RWPE1 (cell line): ENCODE data around the gene ADRA2C.

Experiments
- CTCF ChIA-PET: fragments of 350-600 bp; sonication (Branson Sonifier 250); formaldehyde crosslinking; extraction: SDS; loops from one replicate; lab custom pipeline; 2021; lab: Yijun Ruan, JAX
- POLR2A ChIA-PET: fragments of 400-600 bp; formaldehyde crosslinking; extraction: SDS; loops from one replicate; lab custom pipeline; 2020; ENCODE audit warnings: antibody characterized with exemption; ENCODE audit not compliant: low non-redundant PET; lab: Yijun Ruan, JAX
- DNase-seq: peaks from one replicate; pipeline ENCODE4 v3.0.0; 2012; ENCODE audit warnings: low spot score
- H3K27ac ChIP-seq: fragments of 450-650 bp; 2 replicates; pipeline ENCODE4 v1.5.1; 2017
- TF ChIP-seq, protein P1 (sequence below): fragments of 450-650 bp; conservative IDR thresholded peaks from 2 replicates; pipeline ENCODE4 v1.5.1; 2017; ENCODE audit warnings: low read depth, mild to moderate bottlenecking

Gene ADRA2C

DNA sequence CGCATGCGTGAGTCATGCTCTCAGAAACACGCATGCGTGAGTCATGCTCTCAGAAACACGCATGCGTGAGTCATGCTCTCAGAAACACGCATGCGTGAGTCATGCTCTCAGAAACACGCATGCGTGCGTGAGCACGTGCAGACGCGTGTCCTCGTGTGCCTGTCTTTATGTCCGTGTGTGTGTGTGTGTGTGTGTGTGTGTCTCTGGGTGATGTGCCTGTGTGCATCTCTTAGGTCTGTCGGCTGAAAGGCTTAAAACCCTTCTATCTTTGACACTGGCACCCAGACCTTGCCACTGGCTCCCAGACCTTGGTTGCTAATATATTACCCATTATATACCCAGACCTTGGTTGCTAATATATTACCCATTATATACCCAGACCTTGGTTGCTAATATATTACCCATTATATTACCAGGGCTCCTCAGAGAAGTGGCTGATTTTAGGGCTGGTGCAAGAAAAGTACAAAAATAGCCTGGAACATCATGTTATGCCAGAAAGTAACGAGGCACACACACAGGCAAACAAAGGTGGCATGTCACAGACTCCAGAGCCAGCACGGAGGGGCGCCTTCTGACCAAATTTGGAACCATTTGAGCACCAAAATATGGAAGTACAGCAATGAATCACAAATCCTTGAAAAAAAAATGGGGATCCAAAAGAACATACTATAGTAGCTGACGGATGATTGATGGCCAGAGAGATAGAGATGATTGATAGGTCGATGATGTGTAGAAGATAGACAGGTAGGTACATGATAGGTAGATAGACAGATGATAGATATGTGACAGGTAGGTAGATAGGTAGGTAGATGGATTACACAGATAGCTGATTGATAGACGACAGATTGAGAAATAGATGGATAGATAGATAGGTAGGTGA is 19.2 kb upstream of the ADRA2C start:
- H3K27ac ChIP-seq = no peak overlapping the region
- TF ChIP-seq, protein P1, sequence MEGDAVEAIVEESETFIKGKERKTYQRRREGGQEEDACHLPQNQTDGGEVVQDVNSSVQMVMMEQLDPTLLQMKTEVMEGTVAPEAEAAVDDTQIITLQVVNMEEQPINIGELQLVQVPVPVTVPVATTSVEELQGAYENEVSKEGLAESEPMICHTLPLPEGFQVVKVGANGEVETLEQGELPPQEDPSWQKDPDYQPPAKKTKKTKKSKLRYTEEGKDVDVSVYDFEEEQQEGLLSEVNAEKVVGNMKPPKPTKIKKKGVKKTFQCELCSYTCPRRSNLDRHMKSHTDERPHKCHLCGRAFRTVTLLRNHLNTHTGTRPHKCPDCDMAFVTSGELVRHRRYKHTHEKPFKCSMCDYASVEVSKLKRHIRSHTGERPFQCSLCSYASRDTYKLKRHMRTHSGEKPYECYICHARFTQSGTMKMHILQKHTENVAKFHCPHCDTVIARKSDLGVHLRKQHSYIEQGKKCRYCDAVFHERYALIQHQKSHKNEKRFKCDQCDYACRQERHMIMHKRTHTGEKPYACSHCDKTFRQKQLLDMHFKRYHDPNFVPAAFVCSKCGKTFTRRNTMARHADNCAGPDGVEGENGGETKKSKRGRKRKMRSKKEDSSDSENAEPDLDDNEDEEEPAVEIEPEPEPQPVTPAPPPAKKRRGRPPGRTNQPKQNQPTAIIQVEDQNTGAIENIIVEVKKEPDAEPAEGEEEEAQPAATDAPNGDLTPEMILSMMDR = no peak
- POLR2A ChIA-PET = no interaction called here
- CTCF ChIA-PET = no interaction called here
- no peak for DNase-seq

DNA sequence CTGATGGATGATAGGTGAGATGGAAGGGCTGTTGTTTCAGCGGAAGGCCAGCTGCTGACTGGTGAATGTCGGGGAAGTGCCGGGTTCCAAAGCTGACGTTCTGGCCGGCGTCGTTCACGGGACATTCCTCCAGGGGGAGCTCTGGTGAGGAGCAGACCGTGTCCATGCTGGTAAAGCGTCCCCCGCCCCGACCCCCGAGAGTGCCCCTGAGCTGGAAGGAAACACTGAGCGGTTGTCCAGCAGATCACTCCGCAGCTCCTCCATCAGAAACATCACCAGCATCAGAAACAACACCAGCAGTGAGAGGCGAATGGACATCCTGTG is 18.6 kb upstream of the ADRA2C start:
- CTCF ChIA-PET = no interaction called here
- TF ChIP-seq, protein P1 = no peak
- POLR2A ChIA-PET = no interaction called here

GRCh38 chr4:3748136-3748898 is 17.9 kb upstream of the ADRA2C start:
- H3K27ac ChIP-seq = no peak overlapping the region
- TF ChIP-seq, protein P1 = no peak
- ChIA-PET POLR2A (no interaction called here), CTCF (interaction anchor here (1.0 kb wide), 1 partner anchor 17 kb away, joined by 4 read pairs; no protein-coding TSS in a partner anchor)
- no peak for DNase-seq

More for the DNA sequence above, 18.6 kb upstream of the ADRA2C start:
- H3K27ac ChIP-seq = no peak overlapping the region
- no peak for DNase-seq

DNA sequence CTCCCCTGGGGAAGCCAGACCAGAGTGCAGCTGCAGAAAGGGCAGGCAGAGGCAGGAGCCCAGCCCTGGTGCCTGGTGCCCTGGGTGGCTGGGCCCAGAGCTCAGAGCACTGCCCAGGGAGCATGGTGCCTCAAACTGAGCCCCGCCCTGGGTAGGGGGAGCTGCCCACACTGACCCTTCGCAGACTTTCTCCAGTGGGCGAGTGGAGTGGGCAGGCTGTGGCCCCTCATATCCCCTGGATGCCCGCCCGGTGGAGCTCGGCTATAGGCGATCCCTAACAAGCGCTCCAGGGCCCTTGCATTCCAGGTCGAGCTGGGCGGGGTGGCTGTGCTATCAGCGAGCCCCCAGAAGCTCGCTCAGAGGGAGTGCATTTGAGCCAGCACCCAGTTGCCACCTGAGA is 17.1 kb upstream of the ADRA2C start:
- TF ChIP-seq, protein P1 = no peak
- no peak overlapping the region for H3K27ac ChIP-seq
- DNase-seq = no peak
- POLR2A ChIA-PET = no interaction called here
- CTCF ChIA-PET = interaction anchor here (1.0 kb wide), 1 partner anchor 16 kb away, joined by 4 read pairs; no protein-coding TSS in a partner anchor

DNA sequence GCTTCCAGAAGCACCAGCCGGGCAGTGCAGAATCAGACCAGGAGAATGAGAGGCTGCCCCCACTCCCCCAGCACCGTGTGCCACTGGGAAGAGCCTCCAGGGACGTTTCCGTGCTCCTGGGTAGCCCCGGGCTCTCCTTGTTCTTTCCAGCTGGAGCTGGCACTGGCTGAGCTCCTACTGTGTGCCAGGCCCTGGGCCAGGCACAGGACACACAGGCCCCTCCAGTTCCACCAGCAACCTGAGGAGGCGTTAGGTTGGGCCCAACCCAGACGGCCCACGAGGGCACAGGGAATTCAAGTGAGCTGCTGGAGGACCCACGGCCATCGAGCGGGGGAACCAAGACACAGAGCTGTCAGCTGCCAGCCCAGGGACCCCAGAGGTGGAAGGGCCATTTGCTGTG is 15.9 kb upstream of the ADRA2C start:
- TF ChIP-seq, protein P1 = no peak
- H3K27ac ChIP-seq = no peak overlapping the region
- CTCF ChIA-PET = no interaction called here
- POLR2A ChIA-PET = no interaction called here
- DNase-seq = no peak

- H3K27ac ChIP-seq = no peak overlapping the region
- no peak for DNase-seq
- CTCF ChIA-PET = no interaction called here
- POLR2A ChIA-PET = no interaction called here
- TF ChIP-seq, protein P1 = no peak
Measured at GRCh38 chr4:3752022-3752421, 14.2 kb upstream of the ADRA2C start.
